ENCODE data around the gene PVALB.

PVALB gene

GRCh38 chr22:36846271-36846670, 29.4 kb upstream of the PVALB start:
- no peak for DNase-seq

DNA sequence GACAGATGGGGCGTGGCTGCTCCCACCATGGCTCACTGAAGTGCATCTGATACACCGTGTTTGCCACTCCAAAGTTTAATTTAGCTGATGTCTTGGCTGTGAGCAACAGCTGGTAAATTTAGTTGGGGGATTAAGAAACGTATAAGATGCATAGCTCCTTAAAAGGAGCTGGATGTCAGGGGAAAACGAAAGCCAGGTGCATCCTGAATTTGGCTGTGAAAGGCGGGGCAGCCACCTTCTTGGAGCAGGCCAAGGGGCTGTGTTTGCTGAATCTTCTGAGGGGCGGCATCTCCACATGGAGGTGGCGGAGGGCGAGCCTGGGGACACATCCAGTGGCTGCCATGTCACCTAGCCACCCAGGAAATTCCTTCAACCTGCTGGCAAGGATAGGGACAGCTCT, 23.3 kb upstream of the PVALB start:
- no peak for DNase-seq

GRCh38 chr22:36839356-36840073, 22.7 kb upstream of the PVALB start:
- DNase-seq: no peak

GRCh38 chr22:36838119-36839030, 21.5 kb upstream of the PVALB start:
- DNase-seq: no peak

GRCh38 chr22:36835903-36836302, 19.1 kb upstream of the PVALB start:
- no peak for DNase-seq

DNA sequence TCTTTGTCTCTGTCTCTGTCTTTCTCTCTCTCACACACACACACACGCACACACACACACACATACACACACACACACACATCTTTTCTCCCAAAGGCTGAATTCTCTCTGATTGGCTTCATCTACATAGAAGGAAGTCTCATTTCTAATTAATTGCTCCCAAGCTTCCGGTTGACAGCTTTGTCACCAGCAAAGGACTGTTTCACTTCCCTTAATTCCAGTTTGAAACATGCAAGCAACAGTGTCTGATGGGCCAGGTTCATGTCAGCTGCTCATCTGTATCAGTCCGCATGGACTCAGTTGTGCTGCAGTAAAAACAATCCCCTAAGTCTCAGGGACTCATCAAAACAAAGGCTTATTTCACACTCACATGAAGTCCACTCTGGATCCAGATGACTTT, 16.2 kb upstream of the PVALB start:
- no peak for DNase-seq

GRCh38 chr22:36831717-36832116, 14.9 kb upstream of the PVALB start:
- no peak for DNase-seq

GRCh38 chr22:36831206-36831605, 14.4 kb upstream of the PVALB start:
- no peak for DNase-seq

GRCh38 chr22:36830601-36831000, 13.8 kb upstream of the PVALB start:
- no peak for DNase-seq

DNA sequence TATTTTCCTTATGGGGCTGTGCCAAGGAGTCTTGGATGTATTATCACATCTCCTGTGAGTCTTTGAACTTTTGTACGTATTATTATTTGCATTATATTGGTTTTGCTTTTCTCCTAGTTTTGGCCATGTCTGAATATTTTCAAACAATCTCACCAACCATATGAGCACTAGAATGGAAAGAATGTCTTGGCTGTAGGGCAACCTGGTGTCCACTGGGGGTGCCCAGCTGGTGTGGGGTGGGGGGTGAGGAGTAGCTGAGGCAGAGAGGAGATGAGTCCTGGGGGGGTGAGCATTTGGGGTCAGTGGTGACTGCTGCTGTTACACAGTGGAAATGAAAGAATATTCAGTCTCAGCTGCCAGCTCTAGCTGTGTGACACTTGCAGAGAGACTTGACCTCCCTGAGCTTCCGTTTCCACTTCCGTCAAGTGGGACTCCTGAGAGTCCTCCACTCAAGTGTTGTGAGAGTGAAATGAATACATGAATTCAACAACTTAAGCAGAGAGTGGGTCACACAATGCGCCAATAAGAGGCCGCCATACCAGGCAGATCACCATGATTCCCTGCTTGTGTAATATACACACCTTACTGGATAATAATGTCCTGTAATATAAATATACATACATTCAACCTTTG, 12.7 kb upstream of the PVALB start:
- no peak for DNase-seq

- no peak for DNase-seq
These were observed 12.0 kb upstream of the PVALB start for GRCh38 chr22:36828815-36829214.

DNA sequence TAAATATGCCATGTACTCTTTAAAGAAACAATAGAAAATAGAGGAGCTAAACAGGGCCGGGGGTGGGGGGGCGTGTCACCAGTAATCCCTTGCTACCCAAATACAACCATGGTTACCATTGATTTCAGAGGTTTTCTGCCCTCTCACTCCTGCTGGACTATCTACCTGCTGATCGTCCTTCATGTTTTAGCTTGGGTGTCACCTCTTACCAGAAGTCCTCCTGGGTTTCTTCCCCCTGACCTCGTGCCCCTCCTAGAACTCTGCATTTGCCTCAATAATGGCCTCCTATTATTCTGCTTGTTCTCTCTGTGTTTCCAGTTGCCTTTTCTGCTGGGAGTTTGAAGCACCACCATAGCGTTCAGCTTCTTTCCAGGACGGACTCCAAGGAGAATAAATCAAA, 9.4 kb upstream of the PVALB start:
- no peak for DNase-seq

DNA sequence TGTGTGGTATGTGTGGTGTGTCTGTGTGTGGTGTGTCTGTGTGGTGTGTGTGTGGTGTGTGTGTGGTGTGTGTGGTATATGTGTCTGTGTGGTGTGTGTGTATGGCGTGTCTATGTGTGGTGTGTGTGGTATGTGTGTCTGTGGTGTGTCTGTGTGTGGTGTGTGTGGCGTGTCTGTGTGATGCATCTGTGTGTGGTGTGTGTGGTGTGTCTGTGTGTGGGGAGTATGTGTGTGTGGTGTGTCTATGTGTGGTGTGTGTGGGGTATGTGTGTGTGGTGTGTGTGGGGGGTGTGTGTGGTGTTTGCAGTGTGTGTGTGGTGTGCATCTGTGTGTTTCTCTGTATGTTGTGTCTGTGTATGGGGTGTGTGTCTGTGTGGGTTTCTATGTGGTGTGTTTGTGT, 7.8 kb upstream of the PVALB start:
- DNase-seq: no peak

DNA sequence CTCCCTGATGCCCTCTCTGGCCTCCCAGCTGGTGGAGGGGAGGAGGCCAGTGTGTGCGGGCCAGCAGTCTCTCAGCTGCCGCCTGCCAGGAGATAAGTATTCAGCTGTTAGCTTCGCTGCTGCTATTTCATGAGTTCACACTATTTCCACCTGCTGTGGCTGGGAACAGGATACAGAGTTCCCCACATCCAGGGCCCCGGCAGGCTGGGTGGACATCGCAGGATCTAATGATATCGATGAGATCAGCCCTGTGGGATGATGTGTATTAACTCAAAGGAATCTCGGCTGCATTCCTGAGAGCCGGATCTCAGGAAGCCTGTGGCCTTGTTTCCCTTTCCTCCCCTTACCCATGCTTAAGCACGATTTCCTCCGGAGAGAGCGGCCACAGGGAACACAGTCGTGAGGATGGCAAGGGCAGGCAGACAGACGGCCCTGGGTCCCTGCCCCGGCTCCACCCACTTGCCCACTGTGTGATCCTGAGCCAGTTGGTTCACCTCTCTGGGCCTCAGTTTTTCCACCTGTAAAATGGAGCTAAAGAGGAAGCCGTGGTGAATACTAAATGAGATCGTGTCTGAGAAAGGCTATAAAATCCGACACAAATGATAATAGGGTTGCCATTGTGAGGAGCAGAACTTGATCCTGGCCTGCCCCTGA, 6.5 kb upstream of the PVALB start:
- no peak for DNase-seq

DNA sequence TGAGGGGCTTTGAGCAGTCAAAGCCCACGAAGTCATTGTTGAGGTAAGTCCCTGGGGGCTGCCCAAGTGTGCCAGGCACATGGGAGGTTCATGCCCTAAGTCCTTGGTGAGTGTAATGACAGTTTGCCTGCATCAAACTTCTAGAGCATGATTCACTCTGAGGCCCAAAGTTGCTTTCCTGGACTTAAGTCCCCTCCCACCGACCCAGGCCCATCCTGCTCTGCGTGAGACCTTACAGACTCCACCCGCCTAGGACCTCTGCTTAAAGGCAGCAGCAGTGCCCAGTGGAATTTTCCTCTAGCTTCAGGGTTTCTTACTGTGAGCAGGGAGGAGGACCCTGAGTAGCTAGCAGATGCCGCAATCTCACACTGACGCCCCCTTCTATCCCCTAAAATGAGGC, 5.7 kb upstream of the PVALB start:
- DNase-seq: no peak

GRCh38 chr22:36819112-36819511, 2.3 kb upstream of the PVALB start:
- no peak for DNase-seq

GRCh38 chr22:36818010-36818642, 1.3 kb upstream of the PVALB start:
- no peak for DNase-seq

- DNase-seq: no peak
These were observed 652 bp upstream of the PVALB start for GRCh38 chr22:36817525-36817848.

GRCh38 chr22:36816339-36816635, 548 bp downstream of the PVALB start:
- DNase-seq: no peak

- no peak for DNase-seq
These were observed 1.1 kb downstream of the PVALB start for GRCh38 chr22:36815558-36816338.

GRCh38 chr22:36814801-36815200, 2.0 kb downstream of the PVALB start:
- no peak for DNase-seq

GRCh38 chr22:36811094-36811800, 5.6 kb downstream of the PVALB start:
- no peak for DNase-seq
